ENCODE data around the gene ESRRB.

The ESRRB gene

GRCh38 chr14:76352639-76353281 is 23.2 kb upstream of the ESRRB start:
- DNase-seq: no peak

GRCh38 chr14:76354310-76354709 is 21.6 kb upstream of the ESRRB start:
- no peak for DNase-seq

GRCh38 chr14:76355771-76356170 is 20.2 kb upstream of the ESRRB start:
- DNase-seq: no peak

GRCh38 chr14:76371066-76371465 is 4.9 kb upstream of the ESRRB start:
- DNase-seq: no peak

- DNase-seq: no peak
These were observed 2.5 kb upstream of the ESRRB start for GRCh38 chr14:76373456-76373855.

GRCh38 chr14:76375484-76375883 is 453 bp upstream of the ESRRB start:
- DNase-seq: no peak

- DNase-seq: no peak
These were observed 506 bp downstream of the ESRRB start for GRCh38 chr14:76376409-76376877.

GRCh38 chr14:76376878-76377734 is 1.2 kb downstream of the ESRRB start:
- no peak for DNase-seq

GRCh38 chr14:76377735-76378074 is 1.8 kb downstream of the ESRRB start:
- DNase-seq: no peak

GRCh38 chr14:76380991-76381390 is 5.1 kb downstream of the ESRRB start:
- DNase-seq: no peak

GRCh38 chr14:76381817-76382494 is 6.0 kb downstream of the ESRRB start:
- no peak for DNase-seq

- no peak for DNase-seq
These were observed 6.5 kb downstream of the ESRRB start for GRCh38 chr14:76382495-76382832.

GRCh38 chr14:76385435-76385834 is 9.5 kb downstream of the ESRRB start:
- no peak for DNase-seq

GRCh38 chr14:76386944-76387782 is 11.2 kb downstream of the ESRRB start:
- no peak for DNase-seq

- no peak for DNase-seq
These were observed 13.9 kb downstream of the ESRRB start for GRCh38 chr14:76389841-76390240.

- no peak for DNase-seq
These were observed 14.7 kb downstream of the ESRRB start for GRCh38 chr14:76390621-76391020.

GRCh38 chr14:76391981-76392690 is 16.2 kb downstream of the ESRRB start:
- no peak for DNase-seq

GRCh38 chr14:76394569-76394968 is 18.6 kb downstream of the ESRRB start:
- DNase-seq: no peak

GRCh38 chr14:76395161-76395560 is 19.2 kb downstream of the ESRRB start:
- no peak for DNase-seq

- DNase-seq: no peak
These were observed 20.8 kb downstream of the ESRRB start for GRCh38 chr14:76396714-76397187.

GRCh38 chr14:76405627-76406026 is 29.7 kb downstream of the ESRRB start:
- no peak for DNase-seq

GRCh38 chr14:76407449-76408150 is 31.7 kb downstream of the ESRRB start:
- DNase-seq: no peak

Measured in NCI-H446 treated with DMSO at 0.1 percent for 48 hours (cell line).